IPS-15b (cell line): ENCODE measurements around the gene ZWILCH.
"Not testable (repeated sequence)": the region's sequence is repeated elsewhere in the genome, so short reads cannot be mapped to it uniquely, and the experiment has no call there.

Experiments
- H3K27me3 ChIP-seq: one replicate; pipeline ENCODE4 v1.6.1; 2013; ENCODE audit warnings: low read length; ENCODE audit not compliant: control insufficient read depth, insufficient read depth
- H3K36me3 ChIP-seq: one replicate; pipeline ENCODE4 v1.6.1; 2013; ENCODE audit warnings: low read length; ENCODE audit not compliant: control insufficient read depth, insufficient read depth
- H3K4me1 ChIP-seq: one replicate; pipeline ENCODE4 v1.6.1; 2013; ENCODE audit warnings: mild to moderate bottlenecking, low read length; ENCODE audit not compliant: control insufficient read depth, insufficient read depth
- H3K4me3 ChIP-seq: one replicate; pipeline ENCODE4 v1.5.1; 2013; ENCODE audit warnings: low read depth, low read length
- H3K9ac ChIP-seq: one replicate; pipeline ENCODE4 v1.6.1; 2013; ENCODE audit warnings: low read depth, mild to moderate bottlenecking, low read length
- H3K9me3 ChIP-seq: one replicate; pipeline ENCODE4 v1.6.1; 2013; ENCODE audit warnings: mild to moderate bottlenecking, low read length; ENCODE audit not compliant: control insufficient read depth, insufficient read depth

Gene ZWILCH

GRCh38 chr15:66491846-66492245 lies 13.3 kb upstream of the ZWILCH start:
- Histone ChIP-seq H3K9me3 (no peaks in the 10 kb centered on the region), H3K9ac (no peak overlapping the region), H3K4me1 (no peaks in the 10 kb centered on the region), H3K27me3 (no peaks in the 10 kb centered on the region), H3K36me3 (peaks cover 3% of the 10 kb centered on the region), H3K4me3 (no peak overlapping the region)

- no peaks in the 10 kb centered on the region for H3K4me1 ChIP-seq
- H3K4me3 ChIP-seq: no peak overlapping the region
- H3K9ac ChIP-seq: no peak overlapping the region
- no peaks in the 10 kb centered on the region for H3K27me3 ChIP-seq
- H3K36me3 ChIP-seq: peaks cover 12% of the 10 kb centered on the region
- no peaks in the 10 kb centered on the region for H3K9me3 ChIP-seq
Observed at GRCh38 chr15:66494262-66494661, 10.9 kb upstream of the ZWILCH start.

- Histone ChIP-seq H3K4me1 (no peaks in the 10 kb centered on the region), H3K9ac (peak overlapping the region; percentile 98), H3K4me3 (peak overlapping the region; percentile 94), H3K9me3 (no peaks in the 10 kb centered on the region), H3K36me3 (peaks cover 31% of the 10 kb centered on the region), H3K27me3 (no peaks in the 10 kb centered on the region)
Observed at GRCh38 chr15:66496951-66497501, 8.1 kb upstream of the ZWILCH start.

GRCh38 chr15:66497502-66498455 lies 7.3 kb upstream of the ZWILCH start, which contains the start of gene SNAPC5:
TSS of gene SNAPC5 (minus strand) at chr15:66497762. CDS start at chr15:66497731, 31 bp downstream.
- Histone ChIP-seq H3K36me3 (peaks cover 35% of the 10 kb centered on the region), H3K4me3 (peak within 1 kb of the TSS; percentile 94), H3K9me3 (no peaks in the 10 kb centered on the region), H3K4me1 (no peaks in the 10 kb centered on the region), H3K27me3 (no peaks in the 10 kb centered on the region), H3K9ac (peak within 1 kb of the TSS; percentile 98)

- H3K9ac ChIP-seq: no peak overlapping the region
- no peaks in the 10 kb centered on the region for H3K4me1 ChIP-seq
- H3K9me3 ChIP-seq: no peaks in the 10 kb centered on the region
- peaks cover 40% of the 10 kb centered on the region for H3K36me3 ChIP-seq
- H3K27me3 ChIP-seq: no peaks in the 10 kb centered on the region
- H3K4me3 ChIP-seq: no peak overlapping the region
Observed at GRCh38 chr15:66498501-66499386, 6.4 kb upstream of the ZWILCH start.

- H3K4me3 ChIP-seq, H3K9me3 ChIP-seq, H3K4me1 ChIP-seq, H3K9ac ChIP-seq, H3K27me3 ChIP-seq: not testable (repeated sequence)
- H3K36me3 ChIP-seq: peaks cover 40% of the 10 kb centered on the region
Observed at GRCh38 chr15:66500346-66500745, 4.8 kb upstream of the ZWILCH start.

- Histone ChIP-seq H3K4me1 (no peaks in the 10 kb centered on the region), H3K27me3 (no peaks in the 10 kb centered on the region), H3K9me3 (no peaks in the 10 kb centered on the region), H3K36me3 (peaks cover 40% of the 10 kb centered on the region), H3K4me3 (peak overlapping the region; percentile 73), H3K9ac (peak overlapping the region; percentile 99)
Observed at GRCh38 chr15:66502491-66502890, 2.6 kb upstream of the ZWILCH start.

- Histone ChIP-seq H3K9ac (peak overlapping the region; percentile 99), H3K4me3 (peak overlapping the region; percentile 73), H3K36me3 (peaks cover 40% of the 10 kb centered on the region)
- H3K9me3 ChIP-seq, H3K4me1 ChIP-seq, H3K27me3 ChIP-seq: not testable (repeated sequence)
Observed at GRCh38 chr15:66503041-66503648, 2.0 kb upstream of the ZWILCH start.

- Histone ChIP-seq H3K27me3 (no peaks in the 10 kb centered on the region), H3K4me3 (peak overlapping the region; percentile 73), H3K9ac (peak overlapping the region; percentile 99), H3K4me1 (no peaks in the 10 kb centered on the region), H3K9me3 (no peaks in the 10 kb centered on the region), H3K36me3 (peaks cover 33% of the 10 kb centered on the region)
Observed at GRCh38 chr15:66503780-66504562, 1.2 kb upstream of the ZWILCH start.

GRCh38 chr15:66505430-66505811 lies 295 bp downstream of the ZWILCH start:
- no peaks in the 10 kb centered on the region for H3K9me3 ChIP-seq
- peak overlapping the region; percentile 73 for H3K4me3 ChIP-seq
- H3K9ac ChIP-seq: peak overlapping the region; percentile 99
- no peaks in the 10 kb centered on the region for H3K4me1 ChIP-seq
- H3K27me3 ChIP-seq: no peaks in the 10 kb centered on the region
- H3K36me3 ChIP-seq: peaks cover 22% of the 10 kb centered on the region
